A204.1 (cell line): ENCODE measurements around the gene NELFA.
"Not testable (repeated sequence)": the region's sequence is repeated elsewhere in the genome, so short reads cannot be mapped to it uniquely, and the experiment has no call there.

ENCODE experiments used
- FAIRE-seq: peaks from 2 replicates; lab custom pipeline; 2012; peaks lifted over from hg19 to GRCh38; lab: Jason Lieb, UNC

Gene NELFA

DNA sequence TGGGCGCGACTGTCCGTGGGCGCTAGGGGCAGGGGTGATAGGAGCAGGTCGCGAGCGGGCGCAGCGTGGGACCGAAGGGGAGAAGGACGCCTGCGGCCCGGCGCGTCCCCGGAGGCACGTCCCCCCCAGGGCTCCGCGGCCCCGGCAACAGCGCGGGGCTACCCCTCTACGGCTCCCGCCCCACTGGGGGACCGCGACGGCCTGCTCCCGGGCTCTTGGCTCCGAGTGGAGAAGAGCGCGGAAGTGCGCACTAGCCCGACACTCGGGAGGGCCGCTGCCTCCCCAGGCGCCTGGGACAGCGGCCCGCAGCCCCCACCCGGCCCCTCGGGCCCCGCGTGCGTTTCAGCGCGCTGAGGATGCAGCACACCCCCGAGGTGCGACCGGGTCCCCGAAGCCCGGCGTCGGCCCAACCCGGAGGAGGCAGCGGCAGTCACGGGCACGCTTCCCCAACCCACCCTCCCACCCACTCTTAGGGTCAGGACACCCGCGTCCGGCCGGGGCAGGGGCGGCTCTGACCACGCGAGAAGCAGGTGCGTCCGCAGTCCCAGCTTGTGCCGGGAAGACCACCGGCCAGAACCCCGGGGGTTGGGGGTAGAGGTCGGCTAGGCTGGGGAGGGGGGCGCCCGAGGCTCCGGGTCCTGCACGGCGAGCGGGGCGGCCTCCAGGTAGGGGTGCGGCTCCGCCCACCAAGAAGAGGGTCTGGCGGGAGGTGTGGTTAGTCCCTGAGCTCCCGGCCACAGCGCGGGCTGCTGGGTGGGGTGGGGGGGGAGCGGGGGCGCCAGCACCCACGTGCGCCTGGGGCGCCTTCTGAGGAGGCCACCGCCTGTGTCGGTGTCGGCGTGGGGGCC, 31.8 kb upstream of the NELFA start:
- FAIRE-seq, result no peak

GRCh38 chr4:2036866-2037265, 28.1 kb upstream of the NELFA start:
- FAIRE-seq, result no peak

GRCh38 chr4:2036327-2036726, 27.6 kb upstream of the NELFA start:
- FAIRE-seq, result no peak

DNA sequence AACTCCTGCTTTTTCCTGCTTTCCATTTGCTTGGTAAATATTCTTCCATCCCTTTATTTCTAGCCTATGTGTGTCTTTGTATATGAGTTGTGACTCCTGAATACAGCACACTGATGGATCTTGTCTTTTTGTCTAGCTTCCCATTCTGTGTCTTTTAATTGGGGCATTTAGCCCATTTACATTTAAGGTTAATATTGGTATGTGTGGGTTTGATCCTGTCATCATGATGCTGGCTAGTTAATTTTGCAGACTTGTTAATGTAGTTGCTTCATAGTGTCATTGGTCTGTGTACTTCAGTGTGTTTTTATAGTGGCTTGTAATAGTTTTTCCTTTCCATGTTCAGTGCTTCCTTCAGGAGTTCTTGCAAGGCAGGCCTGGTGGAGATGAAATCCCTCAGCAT, 22.4 kb upstream of the NELFA start:
- FAIRE-seq, result not testable (repeated sequence)

GRCh38 chr4:2027120-2027519, 18.3 kb upstream of the NELFA start:
- FAIRE-seq, result not testable (repeated sequence)

DNA sequence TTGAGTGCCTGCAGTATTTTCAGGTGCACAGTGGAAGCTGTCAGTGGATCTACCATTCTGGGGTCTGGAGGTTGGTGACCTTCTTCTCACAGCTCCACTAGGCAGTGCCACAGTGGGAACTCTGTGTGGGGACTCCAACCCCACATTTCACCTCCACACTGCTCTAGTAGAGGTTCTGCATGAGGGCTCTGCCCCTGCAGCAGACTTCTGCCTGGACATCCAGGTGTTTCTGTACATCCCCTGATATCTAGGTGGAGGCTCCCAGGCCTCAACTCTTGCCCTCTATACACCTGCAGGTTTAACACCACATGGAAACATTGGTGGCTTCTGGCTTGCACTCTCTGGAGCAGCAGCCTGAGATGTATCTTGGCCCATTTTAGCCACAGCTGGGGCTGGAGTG, 17.0 kb upstream of the NELFA start:
- FAIRE-seq, result no peak

GRCh38 chr4:2024683-2025082, 15.9 kb upstream of the NELFA start:
- FAIRE-seq, result no peak

- FAIRE-seq, result not testable (repeated sequence)
Observed at GRCh38 chr4:2021358-2022018, 12.7 kb upstream of the NELFA start.

GRCh38 chr4:2015008-2015407, 6.2 kb upstream of the NELFA start:
- FAIRE-seq, result no peak

- FAIRE-seq, result no peak
Observed at GRCh38 chr4:2011583-2011982, 2.8 kb upstream of the NELFA start.

GRCh38 chr4:2009651-2010233, 968 bp upstream of the NELFA start:
- FAIRE-seq, result no peak

- FAIRE-seq, result no peak
Observed at GRCh38 chr4:2008671-2008920, 178 bp downstream of the NELFA start.

GRCh38 chr4:2007804-2008670, 737 bp downstream of the NELFA start:
- FAIRE-seq, result no peak

DNA sequence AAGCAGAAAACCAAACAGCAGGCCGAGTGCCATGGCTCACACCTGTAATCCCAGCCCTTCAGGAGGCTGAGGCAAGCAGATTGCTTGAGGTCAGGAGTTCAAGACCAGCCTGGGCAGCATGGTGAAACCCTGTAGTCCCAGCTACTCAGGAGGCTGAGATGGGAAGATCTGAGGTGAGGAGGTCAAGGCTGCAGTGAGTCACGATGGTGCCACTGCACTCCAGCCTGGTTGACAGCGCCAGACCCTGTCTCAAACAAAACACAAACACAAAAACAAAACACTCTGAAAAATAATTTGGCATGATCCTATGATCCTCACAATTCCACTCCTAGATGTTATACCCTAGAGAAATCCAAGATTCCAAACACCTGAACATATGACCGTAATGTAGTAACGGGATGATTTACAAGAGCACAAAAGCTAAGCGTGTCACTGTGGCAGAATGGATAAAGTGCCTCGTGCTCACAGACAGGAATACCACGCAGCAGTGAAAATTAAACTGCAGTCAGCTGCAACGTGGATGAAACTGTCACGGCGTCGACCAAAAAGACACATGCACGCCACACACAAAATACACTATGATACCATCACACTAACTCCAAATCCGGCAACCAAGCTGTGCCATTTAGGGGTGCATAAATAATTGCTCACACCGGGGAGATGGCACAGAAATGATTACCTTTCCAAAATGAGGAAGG, 1.7 kb downstream of the NELFA start:
- no peak for FAIRE-seq

DNA sequence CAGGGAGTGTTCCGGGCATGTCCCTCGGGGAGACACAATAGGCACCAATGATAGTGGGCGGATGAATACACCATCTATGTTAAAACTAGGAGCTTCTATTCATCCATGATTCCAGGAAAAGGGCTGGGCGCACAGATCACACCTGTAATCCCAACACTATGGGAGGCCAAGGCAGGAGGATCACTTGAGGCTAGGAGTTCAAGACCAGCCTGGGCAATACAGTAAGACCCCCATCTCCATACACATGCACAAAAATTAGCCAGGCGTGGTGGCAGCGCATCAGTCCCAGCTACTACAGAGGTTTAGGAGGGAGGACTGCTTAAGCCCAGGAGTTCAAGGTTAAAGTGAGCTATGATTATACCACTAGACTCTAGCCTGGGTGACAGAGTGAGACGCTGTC, 2.4 kb downstream of the NELFA start:
- FAIRE-seq, result no peak

- FAIRE-seq, result not testable (repeated sequence)
Observed at GRCh38 chr4:2003361-2003760, 5.4 kb downstream of the NELFA start.

DNA sequence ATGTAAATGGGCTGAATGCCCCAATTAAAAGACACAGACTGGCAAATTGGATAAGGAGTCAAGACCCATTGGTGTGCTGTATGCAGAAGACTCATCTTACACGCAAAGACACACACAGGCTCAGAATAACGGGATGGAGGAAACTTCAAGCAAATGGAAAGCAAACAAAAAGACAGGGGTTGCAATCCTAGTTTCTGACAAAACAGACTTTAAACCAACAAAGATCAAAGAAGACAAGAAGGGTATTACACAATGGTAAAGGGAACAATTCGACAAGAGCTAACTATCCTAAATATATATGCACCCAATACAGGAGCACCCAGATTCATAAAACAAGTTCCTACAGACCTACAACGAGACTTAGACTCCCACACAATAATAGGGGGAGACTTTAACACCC, 9.5 kb downstream of the NELFA start:
- FAIRE-seq, result not testable (repeated sequence)

- FAIRE-seq, result no peak
Observed at GRCh38 chr4:1998296-1998695, 10.5 kb downstream of the NELFA start.

DNA sequence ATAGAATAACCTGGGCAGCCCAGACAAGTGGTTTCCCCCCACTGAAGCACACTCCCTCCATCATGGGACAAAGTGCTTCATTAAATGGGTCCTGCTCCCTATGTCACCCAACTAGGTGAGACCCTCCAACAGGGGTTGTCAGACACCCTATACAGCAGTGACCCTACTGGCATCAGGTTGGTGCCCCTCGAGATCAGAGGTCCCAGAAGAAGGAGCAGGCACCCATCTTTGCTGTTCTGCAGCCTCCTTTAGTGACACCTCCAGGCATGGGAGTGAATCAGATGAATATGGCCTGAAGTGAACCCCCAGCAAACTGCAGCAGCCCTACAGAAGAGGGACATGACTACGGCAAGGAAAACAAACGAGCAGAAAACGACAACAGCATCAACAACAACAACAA, 11.1 kb downstream of the NELFA start:
- no peak for FAIRE-seq

GRCh38 chr4:1996866-1997611, 11.7 kb downstream of the NELFA start:
- FAIRE-seq, result no peak

DNA sequence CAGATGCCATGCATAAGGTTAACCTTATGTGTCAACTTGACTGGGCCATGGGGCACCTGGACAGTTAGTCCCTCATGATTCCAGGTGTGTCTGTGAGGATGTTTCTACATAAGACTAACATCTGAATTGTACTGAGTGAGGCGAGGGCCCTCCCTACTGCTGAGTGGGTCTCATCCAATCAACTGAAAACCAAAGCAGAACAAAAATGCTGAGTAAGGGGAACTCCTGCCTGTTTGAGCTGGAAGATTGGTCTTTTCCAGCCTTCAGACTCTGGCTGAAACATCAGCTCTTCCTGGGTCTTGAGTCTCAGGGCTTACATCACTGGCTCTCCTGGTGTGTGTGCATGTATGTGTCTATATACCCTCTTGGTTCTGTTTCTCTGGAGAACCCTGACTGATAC, 13.8 kb downstream of the NELFA start:
- FAIRE-seq, result no peak
